ENCODE data around the gene ANKRD28. TPM values are rescaled to one million over a fixed set of nuclear protein-coding genes. Genes with fewer than 3 reads are reported as not detected.

The ANKRD28 gene
- 8.9 TPM for polyA plus RNA-seq (2012; ENCODE audit: insufficient read length, low read depth)

GRCh38 chr3:15797642-15798303, at the start of gene ANKRD28:
Gene ANKRD28 (minus strand): TSS chr3:15797979. CDS start chr3:15796521, 1,458 bp downstream.
- TF ChIP-seq FOXP2 (optimal IDR thresholded peaks at IDR 0.05; ENCODE audit: borderline replicate concordance, extremely low read depth, extremely low read length, insufficient read depth) (no peak), TAF1 (IDR thresholded peaks at IDR 0.05; ENCODE audit: borderline replicate concordance, insufficient read depth, low read length) (no peak; the same call in 1 of the 2 replicates), REST (IDR thresholded peaks at IDR 0.05; ENCODE audit: insufficient read depth in 1 of 2, low read depth in 2 of 2, low read length in 2 of 2) (no peak)

- TF ChIP-seq FOXP2 (optimal IDR thresholded peaks at IDR 0.05; ENCODE audit: borderline replicate concordance, extremely low read depth, extremely low read length, insufficient read depth) = no peak
- no peak for TF ChIP-seq POLR2AphosphoS5 (IDR thresholded peaks at IDR 0.05; ENCODE audit: low read depth, low read length)
- TF ChIP-seq TAF1 (IDR thresholded peaks at IDR 0.05; ENCODE audit: borderline replicate concordance, insufficient read depth, low read length) = no peak
- no peak for TF ChIP-seq REST (IDR thresholded peaks at IDR 0.05; ENCODE audit: insufficient read depth in 1 of 2, low read depth in 2 of 2, low read length in 2 of 2)
Measured at GRCh38 chr3:15847239-15847638, 49.5 kb upstream of the ANKRD28 start.

- TF ChIP-seq SIN3A (IDR thresholded peaks at IDR 0.05; ENCODE audit: borderline replicate concordance, insufficient read depth, low read length) (no peak), REST (IDR thresholded peaks at IDR 0.05; ENCODE audit: insufficient read depth in 1 of 2, low read depth in 2 of 2, low read length in 2 of 2) (no peak), TAF1 (IDR thresholded peaks at IDR 0.05; ENCODE audit: borderline replicate concordance, insufficient read depth, low read length) (no peak), FOXP2 (optimal IDR thresholded peaks at IDR 0.05; ENCODE audit: borderline replicate concordance, extremely low read depth, extremely low read length, insufficient read depth) (no peak), POLR2AphosphoS5 (IDR thresholded peaks at IDR 0.05; ENCODE audit: low read depth, low read length) (no peak)
Measured at GRCh38 chr3:15846606-15847005, 48.8 kb upstream of the ANKRD28 start.

- no peak for TF ChIP-seq SIN3A (IDR thresholded peaks at IDR 0.05; ENCODE audit: borderline replicate concordance, insufficient read depth, low read length)
Measured at GRCh38 chr3:15845475-15845874, 47.7 kb upstream of the ANKRD28 start.

- TF ChIP-seq POLR2AphosphoS5 (IDR thresholded peaks at IDR 0.05; ENCODE audit: low read depth, low read length) = no peak
- TF ChIP-seq SIN3A (IDR thresholded peaks at IDR 0.05; ENCODE audit: borderline replicate concordance, insufficient read depth, low read length) = no peak
- TF ChIP-seq FOXP2 (optimal IDR thresholded peaks at IDR 0.05; ENCODE audit: borderline replicate concordance, extremely low read depth, extremely low read length, insufficient read depth) = no peak
- TF ChIP-seq REST (IDR thresholded peaks at IDR 0.05; ENCODE audit: insufficient read depth in 1 of 2, low read depth in 2 of 2, low read length in 2 of 2) = no peak
- TF ChIP-seq TAF1 (IDR thresholded peaks at IDR 0.05; ENCODE audit: borderline replicate concordance, insufficient read depth, low read length) = no peak
Measured at GRCh38 chr3:15844889-15845288, 47.1 kb upstream of the ANKRD28 start.
